Testis (tissue), 2 donors: Measurements from ENCODE around the gene SRGAP2B.
"Not testable (repeated sequence)": the region's sequence is repeated elsewhere in the genome, so short reads cannot be mapped to it uniquely, and the experiment has no call there.

ENCODE experiments used
- POLR2A ChIP-seq: fragments of 450-650 bp; IDR thresholded peaks from one replicate; pipeline ENCODE4 v1.6.1; 2017; ENCODE audit warnings: antibody characterized with exemption, mild to moderate bottlenecking, moderate library complexity
- TF ChIP-seq, protein P1 (sequence below), 3 experiments: fragments of 450-650 bp in 2 of 3; fragments of 200-600 bp in 1 of 3; sonication (generic) in 1 of 3; IDR thresholded peaks; one replicate each; pipeline ENCODE4 v1.5.1; 2016 to 2019; ENCODE audit warnings: antibody characterized with exemption in 3 of 3, mild to moderate bottlenecking in 2 of 3, moderate library complexity in 1 of 3

DNA sequence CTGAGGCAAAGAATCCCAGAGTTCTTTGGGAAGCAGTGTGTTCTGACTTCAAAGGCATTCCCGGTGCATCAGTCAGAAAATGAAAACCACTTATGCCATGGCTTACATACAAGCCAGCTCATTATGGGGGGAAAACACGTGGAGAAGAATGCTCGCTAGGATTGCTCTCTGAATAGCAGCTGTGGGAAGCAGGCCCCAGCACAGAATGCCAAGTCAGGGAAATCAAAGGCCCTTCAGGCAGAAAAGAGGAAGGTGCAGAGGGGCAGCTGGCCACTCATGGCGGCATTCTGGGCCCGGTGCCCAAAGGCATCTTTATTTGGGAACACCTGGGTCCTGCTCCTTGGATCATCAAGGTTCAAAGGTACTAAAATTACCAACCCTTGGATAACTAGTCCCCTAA is 184.4 kb downstream of the SRGAP2B start:
- TF ChIP-seq, protein P1, sequence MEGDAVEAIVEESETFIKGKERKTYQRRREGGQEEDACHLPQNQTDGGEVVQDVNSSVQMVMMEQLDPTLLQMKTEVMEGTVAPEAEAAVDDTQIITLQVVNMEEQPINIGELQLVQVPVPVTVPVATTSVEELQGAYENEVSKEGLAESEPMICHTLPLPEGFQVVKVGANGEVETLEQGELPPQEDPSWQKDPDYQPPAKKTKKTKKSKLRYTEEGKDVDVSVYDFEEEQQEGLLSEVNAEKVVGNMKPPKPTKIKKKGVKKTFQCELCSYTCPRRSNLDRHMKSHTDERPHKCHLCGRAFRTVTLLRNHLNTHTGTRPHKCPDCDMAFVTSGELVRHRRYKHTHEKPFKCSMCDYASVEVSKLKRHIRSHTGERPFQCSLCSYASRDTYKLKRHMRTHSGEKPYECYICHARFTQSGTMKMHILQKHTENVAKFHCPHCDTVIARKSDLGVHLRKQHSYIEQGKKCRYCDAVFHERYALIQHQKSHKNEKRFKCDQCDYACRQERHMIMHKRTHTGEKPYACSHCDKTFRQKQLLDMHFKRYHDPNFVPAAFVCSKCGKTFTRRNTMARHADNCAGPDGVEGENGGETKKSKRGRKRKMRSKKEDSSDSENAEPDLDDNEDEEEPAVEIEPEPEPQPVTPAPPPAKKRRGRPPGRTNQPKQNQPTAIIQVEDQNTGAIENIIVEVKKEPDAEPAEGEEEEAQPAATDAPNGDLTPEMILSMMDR (IDR thresholded peaks at IDR 0.05), result not testable (repeated sequence)
- not testable (repeated sequence) for TF ChIP-seq POLR2A
